ENCODE results near the gene TLE1. TPM values are rescaled to one million over a fixed set of nuclear protein-coding genes. Genes with fewer than 3 reads are reported as not detected.

The TLE1 gene
- total and polyA plus RNA-seq, 10 of the 15 experiments (the other 5 are each of a cell fraction or from before 2014, with no cell fraction given): 0.04 to 0.23 (median 0.10) TPM; not detected in 6

DNA sequence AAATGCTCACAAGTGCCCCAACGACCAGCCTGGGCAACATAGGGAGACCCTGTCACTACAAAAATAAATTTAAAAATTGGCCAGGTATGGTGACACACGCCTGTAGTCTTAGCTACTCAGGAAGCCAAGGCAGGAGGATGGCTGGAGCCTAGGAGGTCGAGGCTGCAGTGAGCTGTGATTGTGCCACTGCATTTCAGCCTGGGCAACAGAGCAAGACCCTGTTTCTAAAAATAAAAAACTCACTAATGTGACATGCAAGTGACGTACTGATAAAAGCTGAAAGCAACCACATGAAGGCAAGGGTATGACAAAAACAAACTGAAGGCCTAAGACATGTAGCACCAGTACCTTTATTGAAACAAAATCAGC lies 81.1 kb downstream of the TLE1 start (continued):
- no peak for TF ChIP-seq RAD51 (IDR thresholded peaks at IDR 0.05)
- no peak for TF ChIP-seq DPF2 (IDR thresholded peaks at IDR 0.05)
- TF ChIP-seq ATF7 (IDR thresholded peaks at IDR 0.05; ENCODE audit: low read depth): no peak
- TF ChIP-seq POLR2A (IDR thresholded peaks at IDR 0.05; ENCODE audit: low read depth, low read length): no peak
- no peak for TF ChIP-seq FOXM1 (IDR thresholded peaks at IDR 0.05; ENCODE audit: low read depth, low read length)
- no peak for TF ChIP-seq SPI1 (IDR thresholded peaks at IDR 0.05; ENCODE audit: borderline replicate concordance, insufficient read depth, low read depth, low read length)
- TF ChIP-seq, protein P1, sequence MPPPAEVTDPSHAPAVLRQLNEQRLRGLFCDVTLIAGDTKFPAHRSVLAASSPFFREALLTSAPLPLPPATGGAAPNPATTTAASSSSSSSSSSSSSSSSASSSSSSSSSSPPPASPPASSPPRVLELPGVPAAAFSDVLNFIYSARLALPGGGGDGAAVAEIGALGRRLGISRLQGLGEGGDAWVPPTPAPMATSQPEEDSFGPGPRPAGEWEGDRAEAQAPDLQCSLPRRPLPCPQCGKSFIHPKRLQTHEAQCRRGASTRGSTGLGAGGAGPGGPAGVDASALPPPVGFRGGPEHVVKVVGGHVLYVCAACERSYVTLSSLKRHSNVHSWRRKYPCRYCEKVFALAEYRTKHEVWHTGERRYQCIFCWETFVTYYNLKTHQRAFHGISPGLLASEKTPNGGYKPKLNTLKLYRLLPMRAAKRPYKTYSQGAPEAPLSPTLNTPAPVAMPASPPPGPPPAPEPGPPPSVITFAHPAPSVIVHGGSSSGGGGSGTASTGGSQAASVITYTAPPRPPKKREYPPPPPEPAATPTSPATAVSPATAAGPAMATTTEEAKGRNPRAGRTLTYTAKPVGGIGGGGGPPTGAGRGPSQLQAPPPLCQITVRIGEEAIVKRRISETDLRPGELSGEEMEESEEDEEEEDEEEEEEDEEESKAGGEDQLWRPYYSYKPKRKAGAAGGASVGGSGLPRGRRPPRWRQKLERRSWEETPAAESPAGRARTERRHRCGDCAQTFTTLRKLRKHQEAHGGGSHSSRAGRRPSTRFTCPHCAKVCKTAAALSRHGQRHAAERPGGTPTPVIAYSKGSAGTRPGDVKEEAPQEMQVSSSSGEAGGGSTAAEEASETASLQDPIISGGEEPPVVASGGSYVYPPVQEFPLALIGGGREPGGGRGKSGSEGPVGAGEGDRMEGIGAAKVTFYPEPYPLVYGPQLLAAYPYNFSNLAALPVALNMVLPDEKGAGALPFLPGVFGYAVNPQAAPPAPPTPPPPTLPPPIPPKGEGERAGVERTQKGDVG (CRISPR knock-in tag; IDR thresholded peaks at IDR 0.05): no peak
- TF ChIP-seq CHD2 (IDR thresholded peaks at IDR 0.05; ENCODE audit: borderline replicate concordance, low read depth, low read length): no peak

DNA sequence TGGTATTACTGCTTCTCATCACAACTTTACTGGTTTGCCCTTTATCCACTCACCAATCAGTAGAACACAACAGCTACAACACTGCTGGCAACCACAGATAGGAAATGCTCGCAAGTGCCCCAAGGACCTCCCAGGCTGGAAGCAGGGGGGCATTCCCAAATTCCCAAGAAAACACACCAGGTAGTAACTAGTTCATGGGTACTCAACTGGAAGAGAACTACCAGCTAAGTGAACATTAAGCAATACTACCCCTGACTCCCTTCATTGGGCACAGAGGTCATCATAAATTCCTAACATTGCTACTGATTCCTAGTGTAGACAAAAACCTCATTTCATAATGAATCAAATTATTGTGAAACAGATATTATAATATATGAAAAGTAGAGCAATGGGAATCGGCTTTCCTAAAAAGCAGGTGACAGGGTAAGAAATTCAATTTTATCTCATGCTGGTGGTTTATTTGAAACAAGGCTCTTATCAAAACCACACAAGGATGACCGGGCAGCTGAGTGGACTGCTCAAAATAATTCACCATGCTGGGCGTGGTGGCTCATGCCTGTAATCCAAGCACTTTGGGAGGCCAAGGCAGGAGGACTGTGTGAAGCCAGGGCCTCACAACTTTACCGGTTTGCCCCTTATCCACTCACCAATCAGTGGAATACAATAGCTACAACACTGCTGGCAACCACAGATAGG lies 81.6 kb downstream of the TLE1 start:
- in situ Hi-C loops (cut with MboI) (no loop called here), intact Hi-C loops (cut with micrococcal nuclease; ENCODE audit: unreplicated experiment) (no loop called here)
- Histone ChIP-seq H3K27ac (ENCODE audit: control insufficient read depth, insufficient read depth) (no peak overlapping the region), H2AFZ (ENCODE audit: control insufficient read depth, low read depth, low read length) (no peak overlapping the region), H3K9me3 (replicated peaks; ENCODE audit: control insufficient read depth, insufficient read depth, low read length) (no peaks in the 10 kb centered on the region; the same call in 2 of the 3 replicates), H4K20me1 (ENCODE audit: control insufficient read depth, insufficient read depth) (no peaks in the 10 kb centered on the region), H3K36me3 (ENCODE audit: control insufficient read depth in 2 of 2, insufficient read depth in 2 of 2, low read length in 1 of 2) (no peaks in the 10 kb centered on the region), H3K4me2 (ENCODE audit: control insufficient read depth, insufficient read depth) (no peak overlapping the region), H3K27me3 (replicated peaks in 1 of 2; ENCODE audit: control insufficient read depth in 2 of 2, insufficient read depth in 2 of 2, low read length in 1 of 2) (no peaks in the 10 kb centered on the region), H3K9ac (ENCODE audit: control insufficient read depth, insufficient read depth, low read length) (no peak overlapping the region), H3K79me2 (ENCODE audit: control insufficient read depth, insufficient read depth, low read length) (no peaks in the 10 kb centered on the region), H3K4me3 (no peak overlapping the region), H3K4me1 (ENCODE audit: control insufficient read depth, insufficient read depth, low read length) (no peaks in the 10 kb centered on the region)
- no TSS peak for BruUV-seq (replicated peaks)
- TF ChIP-seq LARP7 (IDR thresholded peaks at IDR 0.05): no peak
- TF ChIP-seq STAT1 (conservative IDR thresholded peaks at IDR 0.05): no peak
- TF ChIP-seq NRF1 (conservative IDR thresholded peaks at IDR 0.05; ENCODE audit: low read depth, low read length): no peak
- TF ChIP-seq ZNF384 (IDR thresholded peaks at IDR 0.05; ENCODE audit: borderline replicate concordance, low read depth, low read length): no peak
- TF ChIP-seq CHD1 (IDR thresholded peaks at IDR 0.05; ENCODE audit: low read depth, low read length): no peak
- TF ChIP-seq, protein P2, sequence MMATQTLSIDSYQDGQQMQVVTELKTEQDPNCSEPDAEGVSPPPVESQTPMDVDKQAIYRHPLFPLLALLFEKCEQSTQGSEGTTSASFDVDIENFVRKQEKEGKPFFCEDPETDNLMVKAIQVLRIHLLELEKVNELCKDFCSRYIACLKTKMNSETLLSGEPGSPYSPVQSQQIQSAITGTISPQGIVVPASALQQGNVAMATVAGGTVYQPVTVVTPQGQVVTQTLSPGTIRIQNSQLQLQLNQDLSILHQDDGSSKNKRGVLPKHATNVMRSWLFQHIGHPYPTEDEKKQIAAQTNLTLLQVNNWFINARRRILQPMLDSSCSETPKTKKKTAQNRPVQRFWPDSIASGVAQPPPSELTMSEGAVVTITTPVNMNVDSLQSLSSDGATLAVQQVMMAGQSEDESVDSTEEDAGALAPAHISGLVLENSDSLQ (IDR thresholded peaks at IDR 0.05): no peak
- TF ChIP-seq NBN (IDR thresholded peaks at IDR 0.05): no peak
- TF ChIP-seq, protein P3, sequence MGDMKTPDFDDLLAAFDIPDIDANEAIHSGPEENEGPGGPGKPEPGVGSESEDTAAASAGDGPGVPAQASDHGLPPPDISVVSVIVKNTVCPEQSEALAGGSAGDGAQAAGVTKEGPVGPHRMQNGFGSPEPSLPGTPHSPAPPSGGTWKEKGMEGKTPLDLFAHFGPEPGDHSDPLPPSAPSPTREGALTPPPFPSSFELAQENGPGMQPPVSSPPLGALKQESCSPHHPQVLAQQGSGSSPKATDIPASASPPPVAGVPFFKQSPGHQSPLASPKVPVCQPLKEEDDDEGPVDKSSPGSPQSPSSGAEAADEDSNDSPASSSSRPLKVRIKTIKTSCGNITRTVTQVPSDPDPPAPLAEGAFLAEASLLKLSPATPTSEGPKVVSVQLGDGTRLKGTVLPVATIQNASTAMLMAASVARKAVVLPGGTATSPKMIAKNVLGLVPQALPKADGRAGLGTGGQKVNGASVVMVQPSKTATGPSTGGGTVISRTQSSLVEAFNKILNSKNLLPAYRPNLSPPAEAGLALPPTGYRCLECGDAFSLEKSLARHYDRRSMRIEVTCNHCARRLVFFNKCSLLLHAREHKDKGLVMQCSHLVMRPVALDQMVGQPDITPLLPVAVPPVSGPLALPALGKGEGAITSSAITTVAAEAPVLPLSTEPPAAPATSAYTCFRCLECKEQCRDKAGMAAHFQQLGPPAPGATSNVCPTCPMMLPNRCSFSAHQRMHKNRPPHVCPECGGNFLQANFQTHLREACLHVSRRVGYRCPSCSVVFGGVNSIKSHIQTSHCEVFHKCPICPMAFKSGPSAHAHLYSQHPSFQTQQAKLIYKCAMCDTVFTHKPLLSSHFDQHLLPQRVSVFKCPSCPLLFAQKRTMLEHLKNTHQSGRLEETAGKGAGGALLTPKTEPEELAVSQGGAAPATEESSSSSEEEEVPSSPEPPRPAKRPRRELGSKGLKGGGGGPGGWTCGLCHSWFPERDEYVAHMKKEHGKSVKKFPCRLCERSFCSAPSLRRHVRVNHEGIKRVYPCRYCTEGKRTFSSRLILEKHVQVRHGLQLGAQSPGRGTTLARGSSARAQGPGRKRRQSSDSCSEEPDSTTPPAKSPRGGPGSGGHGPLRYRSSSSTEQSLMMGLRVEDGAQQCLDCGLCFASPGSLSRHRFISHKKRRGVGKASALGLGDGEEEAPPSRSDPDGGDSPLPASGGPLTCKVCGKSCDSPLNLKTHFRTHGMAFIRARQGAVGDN (IDR thresholded peaks at IDR 0.05): no peak
- TF ChIP-seq ZZZ3 (IDR thresholded peaks at IDR 0.05; ENCODE audit: control insufficient read depth, insufficient read length, low read depth): no peak
- CTCF ChIA-PET: no interaction called here
- ATAC-seq (no peak), FAIRE-seq (no peak), DNase-seq (ENCODE audit: low read depth, low spot score) (no peak)
- 41% methylated on average over 5 of the region's 5 CpGs for WGBS (ENCODE audit: insufficient coverage, insufficient replicate concordance, low lambda C conversion rate, missing lambda C conversion rate)
- POLR2A ChIA-PET: no interaction called here
- RAD21 ChIA-PET (ENCODE audit: unreplicated experiment): no interaction called here
- SMC1A ChIA-PET (ENCODE audit: uncharacterized antibody, unreplicated experiment): no interaction called here

Data from GM12878 (cell line).